Activated CD8-positive, alpha-beta memory T cell treated with anti-CD3 and anti-CD28 coated beads, Interleukin-2, amount 50 U/mL, for 1 hour (primary cell): ENCODE results near the gene HTR4.

Experiments
- DNase-seq: peaks from one replicate; pipeline ENCODE4 v3.0.0-alpha.2; 2020; ENCODE audit errors: extremely low read depth

The HTR4 gene

DNA sequence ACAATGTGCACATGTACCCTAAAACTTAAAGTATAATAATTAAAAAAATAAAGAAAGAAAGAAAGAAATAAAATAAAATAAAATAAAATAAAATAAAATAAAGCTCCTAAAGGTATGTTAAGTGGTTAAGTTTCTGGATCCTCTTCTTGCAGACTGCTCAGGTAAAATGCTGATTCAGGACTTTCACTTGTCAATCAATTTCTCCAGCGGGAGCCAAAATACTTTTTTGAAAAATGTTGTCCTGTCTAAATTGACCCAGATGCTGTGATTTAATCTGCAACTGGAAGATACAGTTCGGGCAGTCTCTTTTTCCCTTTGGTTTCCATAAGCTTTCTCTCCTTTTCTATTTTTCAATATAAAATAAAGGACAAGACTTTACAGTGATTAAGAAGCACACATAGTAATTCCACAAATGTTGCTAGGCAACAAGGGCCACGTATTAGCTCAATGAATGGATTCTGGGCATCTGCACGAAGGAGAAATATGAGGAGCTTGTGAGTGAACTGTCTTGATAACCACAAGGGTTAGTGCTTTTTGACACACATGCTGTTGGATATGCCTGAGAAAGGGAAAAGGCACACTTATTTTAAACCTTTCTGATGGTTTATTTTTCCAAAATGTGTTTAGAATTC, 38.6 kb downstream of the HTR4 start:
- no peak for DNase-seq

DNA sequence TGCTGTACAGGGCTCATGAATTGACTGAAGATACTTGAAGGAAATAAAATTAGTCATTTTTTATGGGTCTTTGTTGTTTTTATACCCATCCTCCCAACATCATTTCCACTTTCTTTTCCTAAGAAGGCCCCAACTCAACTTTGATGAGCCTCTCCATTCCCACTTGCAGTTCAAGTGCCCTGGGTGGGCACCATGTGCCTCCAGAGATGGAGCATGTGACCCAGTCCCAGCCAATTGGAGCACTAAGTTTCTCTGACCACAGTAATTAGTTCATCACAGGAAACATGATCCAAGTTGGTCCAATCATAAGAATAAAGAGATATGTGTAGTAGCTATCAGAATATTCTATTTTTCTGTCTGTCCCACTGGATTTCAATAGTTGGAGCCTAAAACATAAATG, 46.9 kb downstream of the HTR4 start:
- DNase-seq: no peak

DNA sequence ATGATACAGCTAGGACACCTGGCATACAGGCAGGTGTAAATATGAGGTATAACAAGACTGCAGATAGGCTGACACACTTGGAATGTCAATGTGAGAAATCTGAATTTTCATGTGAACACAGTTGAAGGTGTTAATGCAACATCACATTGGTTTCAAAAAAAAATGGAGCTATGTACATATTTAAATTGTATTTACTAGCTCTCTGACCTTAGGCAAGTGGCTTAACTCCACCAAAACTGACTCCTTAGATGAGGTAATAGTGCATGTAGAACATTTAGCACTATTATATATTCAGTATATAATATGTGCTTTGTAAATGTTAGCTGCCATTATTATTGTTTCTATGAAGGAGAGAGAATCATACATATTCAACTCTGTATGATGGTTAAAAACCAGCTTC, 48.0 kb downstream of the HTR4 start:
- no peak for DNase-seq

DNA sequence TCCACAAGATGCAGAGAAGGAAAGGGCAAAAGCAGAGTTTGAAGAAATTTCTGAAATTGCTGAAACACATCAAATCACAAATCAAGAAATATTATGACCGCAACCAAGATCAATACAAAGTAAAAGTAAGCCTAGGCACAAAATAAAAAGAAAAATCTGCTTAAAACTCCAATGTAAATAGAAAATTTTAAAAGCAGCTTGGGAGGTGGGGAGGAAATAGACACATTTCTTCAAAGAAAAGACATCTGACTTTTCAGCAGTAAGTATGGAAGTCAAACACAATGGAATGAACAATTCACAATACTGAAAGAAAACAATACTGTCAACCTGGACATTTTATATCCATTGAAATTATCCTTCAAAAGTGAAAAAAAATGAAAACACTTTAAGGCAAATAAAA, 55.1 kb downstream of the HTR4 start:
- no peak for DNase-seq

DNA sequence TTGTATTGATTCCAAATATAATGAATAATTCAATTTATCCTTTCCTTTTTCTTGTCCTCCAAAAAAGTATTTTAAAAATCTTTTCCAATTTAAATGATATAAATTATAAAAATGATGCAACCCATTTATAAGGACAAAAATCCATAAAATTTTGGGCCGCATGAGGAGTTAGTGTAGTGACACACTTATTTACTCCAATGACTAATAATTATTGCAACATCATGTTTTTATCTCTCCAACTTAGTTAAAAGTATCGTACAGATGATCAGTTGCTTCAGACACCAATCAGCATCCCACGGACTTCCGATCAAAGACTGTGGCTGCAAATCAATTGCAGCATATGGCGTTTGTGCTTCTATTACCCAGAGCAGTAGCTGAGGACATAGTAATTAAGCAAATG, 58.6 kb downstream of the HTR4 start:
- DNase-seq: no peak

DNA sequence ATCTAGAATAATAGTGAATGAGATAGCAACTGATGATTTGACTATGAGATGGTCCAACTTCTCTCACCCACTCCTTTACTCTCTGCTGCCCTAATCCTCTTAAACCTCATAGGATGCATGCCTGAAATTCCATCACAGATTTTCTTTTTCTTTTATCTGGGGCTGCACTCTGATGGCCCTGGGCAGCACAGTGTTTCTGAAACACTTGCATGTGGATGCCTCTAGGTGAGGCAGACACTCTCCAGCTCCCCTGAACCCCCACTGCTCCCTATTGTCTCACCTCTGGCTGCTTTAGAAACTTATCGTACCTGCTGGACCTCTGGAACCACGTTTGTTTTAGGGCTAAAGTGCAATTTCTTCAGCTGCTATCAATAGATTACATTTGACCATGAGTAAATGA, 67.5 kb downstream of the HTR4 start:
- no peak for DNase-seq

DNA sequence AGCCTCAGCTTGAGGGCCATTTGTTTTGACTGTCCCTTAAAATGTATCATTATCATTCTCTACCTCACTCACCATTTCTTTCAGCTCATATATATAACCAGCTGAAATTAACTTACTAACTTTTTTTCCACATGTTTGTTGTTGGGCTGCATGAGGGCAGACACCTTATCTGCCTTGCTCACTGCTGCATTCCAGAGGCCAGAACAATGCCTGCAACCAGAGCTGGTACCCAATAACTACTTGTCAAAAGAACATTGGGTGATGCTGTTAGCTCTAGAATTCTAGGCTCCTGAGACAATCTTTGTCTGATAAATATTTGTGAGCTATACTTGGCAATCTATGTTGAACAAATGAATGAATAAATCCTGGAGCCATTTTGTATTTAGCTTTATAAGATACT, 68.3 kb downstream of the HTR4 start:
- DNase-seq: no peak

DNA sequence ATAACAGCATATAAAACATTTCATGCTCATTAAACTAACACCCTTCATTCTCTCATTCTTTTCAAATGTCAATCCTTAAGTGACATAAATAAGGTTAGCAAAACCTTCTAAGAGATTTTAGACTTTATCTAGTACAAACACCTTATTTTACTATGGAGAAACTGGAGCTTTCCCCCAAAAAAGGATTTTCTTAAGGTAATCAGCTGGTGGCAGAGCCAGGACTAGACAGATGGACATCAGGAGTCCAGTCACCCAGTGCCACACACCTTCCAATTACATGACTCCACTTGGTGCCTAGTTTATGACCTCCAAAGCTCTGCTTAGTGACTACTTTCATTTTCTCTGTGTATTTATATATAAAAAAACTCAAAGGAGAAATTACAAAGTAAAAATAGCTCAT, 70.2 kb downstream of the HTR4 start:
- no peak for DNase-seq

DNA sequence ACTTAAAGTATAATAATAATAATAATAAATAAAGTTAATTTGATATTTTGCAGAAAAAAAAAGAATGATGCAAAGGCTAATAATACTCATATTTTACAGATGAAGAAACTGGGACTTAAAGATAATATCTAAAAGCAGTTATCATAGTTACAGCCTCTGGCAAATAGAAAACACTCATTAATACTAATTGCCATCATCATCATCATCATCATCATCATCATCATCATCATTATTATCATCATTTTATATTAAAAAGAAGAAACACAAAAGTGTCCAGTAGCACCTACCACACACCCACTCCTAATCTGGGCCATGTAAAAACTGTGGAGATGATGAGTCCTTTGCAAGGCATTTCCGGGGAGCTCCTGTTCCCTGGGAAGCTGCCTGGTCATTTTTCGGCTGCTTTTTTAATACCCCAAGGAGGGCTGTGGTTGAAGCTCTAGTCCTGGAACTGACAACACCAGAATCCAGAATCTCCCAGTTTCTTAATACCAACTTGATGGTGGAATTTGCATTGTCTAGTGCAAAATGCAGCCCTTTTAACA, 70.8 kb downstream of the HTR4 start:
- DNase-seq: no peak

DNA sequence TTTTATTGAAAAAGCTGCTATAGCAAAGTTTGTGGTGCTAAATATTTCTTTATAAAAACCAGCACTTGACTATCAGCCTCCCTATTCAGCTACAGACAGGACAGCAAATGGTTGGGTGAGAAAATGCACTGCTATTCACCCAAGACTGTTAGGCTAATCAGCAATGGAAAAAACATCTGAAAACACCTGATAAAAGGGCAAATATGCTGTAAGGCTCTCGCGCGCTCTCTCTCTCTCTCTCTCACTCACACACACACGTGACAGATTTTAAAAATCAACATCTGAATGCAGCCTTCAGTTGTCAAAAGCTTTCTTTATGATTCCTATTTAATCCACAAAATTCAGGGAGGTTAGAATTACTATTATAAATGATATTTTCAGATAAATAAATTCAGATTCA, 80.2 kb downstream of the HTR4 start:
- no peak for DNase-seq

DNA sequence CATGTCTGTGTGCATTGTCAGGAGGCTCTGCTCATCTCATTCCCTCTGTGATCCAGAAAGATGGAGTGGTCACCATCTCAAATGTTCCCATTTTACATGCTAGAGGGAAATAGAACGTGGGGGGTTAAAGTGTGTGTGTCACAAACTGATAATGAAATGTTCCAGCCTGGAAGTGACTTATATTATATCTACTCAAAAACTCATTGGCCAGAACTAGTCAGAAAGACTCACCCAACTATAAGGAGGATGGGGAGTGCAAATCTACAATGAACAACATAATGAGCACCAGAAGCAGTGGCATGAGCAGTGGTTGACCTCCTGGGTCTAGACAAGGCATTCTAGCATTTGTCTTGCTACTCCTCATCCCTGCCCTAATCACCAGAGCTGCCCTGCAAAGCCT, 81.0 kb downstream of the HTR4 start:
- DNase-seq: no peak

DNA sequence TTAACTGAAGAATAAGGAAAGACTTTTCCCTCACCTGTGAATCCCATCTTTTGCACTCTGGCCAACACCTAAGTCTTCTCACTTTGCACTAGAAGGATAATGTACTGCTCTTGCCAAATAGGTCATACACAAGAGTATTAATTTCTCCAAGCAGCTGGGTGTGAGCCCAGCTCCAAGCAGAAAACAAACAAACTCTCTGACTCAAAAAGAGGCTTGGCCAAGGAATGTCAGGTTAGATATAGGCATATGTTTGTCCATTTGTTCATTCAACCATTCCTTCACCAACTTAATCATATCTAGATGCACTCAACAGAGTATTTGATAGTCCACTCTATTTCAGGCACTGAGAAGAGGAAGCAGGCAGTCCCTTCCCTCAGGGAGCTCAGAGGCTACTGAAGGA, 84.4 kb downstream of the HTR4 start:
- DNase-seq: no peak

DNA sequence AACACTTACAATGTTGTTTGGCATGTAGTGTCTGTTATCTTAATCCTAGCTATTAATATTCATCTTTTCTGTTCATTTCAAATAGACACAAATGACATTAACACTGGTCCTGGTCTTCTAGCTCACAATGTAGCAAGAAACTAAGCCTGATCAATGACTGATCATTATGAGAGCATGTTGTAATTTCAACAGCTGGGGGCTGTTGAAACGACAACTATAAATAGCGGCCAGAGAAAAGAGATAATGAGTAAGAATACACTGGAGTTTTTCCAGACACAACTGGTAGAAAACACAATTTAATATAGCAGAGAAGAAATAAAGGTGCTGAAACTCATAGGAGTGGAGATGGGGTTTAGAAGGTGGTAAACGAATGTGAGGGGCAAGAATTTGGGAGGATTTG, 89.2 kb downstream of the HTR4 start:
- no peak for DNase-seq

DNA sequence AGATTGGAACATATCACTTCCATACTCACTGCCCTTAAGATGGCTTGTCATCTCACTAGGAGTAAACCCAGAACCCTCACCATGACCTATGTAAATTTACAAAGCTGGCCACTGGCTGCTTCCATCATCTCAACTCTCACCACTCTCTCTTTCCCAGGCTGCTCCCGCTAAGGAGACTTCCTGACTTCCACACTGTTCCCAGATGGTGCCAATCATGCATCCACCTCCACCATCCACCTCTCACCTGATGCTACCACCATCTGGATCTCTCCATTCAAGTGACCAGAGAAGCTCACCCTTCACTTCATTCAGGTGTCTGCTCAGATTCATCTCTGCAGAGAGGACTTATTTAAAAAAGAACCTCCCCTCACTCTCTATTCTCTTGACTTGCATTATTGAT, 91.3 kb downstream of the HTR4 start:
- no peak for DNase-seq

DNA sequence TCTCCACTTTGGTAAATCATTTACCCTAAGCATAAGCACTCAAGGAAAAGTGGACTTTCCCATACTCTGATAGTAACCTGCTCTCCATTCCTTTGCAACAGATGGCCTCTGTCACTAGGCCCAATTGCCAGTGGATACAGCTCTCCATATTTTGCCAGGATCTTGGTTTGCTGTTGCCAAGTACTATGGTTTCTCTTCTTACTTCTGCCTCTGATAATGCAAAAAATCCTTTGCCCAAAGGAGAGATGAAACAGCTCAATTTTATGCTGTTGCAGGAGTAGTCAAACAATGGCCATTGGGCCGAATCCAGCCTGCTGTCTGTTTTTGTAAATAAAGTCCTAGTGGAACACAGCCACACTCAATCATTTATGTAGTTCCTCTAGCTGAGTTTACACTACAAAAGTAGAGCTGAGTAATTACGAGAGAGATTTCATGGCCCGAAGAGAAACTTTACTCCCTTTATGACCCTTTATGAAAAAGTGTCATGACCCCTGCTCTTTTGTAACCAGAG, 92.5 kb downstream of the HTR4 start:
- DNase-seq: no peak

DNA sequence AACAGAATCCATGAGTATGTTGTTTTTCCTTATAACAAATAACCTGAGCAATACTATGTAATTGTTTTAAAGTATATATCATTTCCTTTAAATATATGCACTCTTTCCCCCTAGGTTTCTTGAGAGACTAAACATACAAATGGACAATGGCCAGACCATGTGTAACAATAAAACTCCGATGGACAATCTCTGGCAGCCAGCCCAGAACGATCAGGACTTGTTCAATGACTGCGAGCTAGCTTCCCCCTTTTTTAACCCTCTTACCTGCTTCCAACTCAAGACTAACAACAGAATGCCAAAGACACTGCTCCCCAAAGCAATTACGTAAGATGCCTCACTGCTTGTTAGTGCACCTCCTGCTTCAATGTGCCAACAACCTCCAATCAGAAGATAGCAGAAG, 94.9 kb downstream of the HTR4 start:
- DNase-seq: no peak

DNA sequence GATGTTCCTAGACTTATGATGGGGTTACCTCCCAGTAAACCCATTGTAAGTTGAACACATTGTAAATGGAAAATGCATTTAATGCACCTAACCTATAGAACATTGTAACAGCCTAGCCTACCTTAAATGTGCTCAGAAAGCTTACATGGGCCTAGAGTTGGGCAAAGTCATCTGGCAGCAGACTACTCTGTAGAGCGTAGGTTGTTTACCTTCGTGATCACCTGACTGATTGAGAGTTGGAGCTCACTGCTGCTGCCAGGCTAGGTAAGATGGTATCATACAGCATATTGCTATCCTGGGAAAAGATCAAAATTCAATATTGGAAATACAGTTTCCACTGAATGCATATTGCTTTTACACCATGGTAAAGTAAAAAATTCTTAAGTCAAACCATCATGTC, 95.4 kb downstream of the HTR4 start:
- DNase-seq: no peak

DNA sequence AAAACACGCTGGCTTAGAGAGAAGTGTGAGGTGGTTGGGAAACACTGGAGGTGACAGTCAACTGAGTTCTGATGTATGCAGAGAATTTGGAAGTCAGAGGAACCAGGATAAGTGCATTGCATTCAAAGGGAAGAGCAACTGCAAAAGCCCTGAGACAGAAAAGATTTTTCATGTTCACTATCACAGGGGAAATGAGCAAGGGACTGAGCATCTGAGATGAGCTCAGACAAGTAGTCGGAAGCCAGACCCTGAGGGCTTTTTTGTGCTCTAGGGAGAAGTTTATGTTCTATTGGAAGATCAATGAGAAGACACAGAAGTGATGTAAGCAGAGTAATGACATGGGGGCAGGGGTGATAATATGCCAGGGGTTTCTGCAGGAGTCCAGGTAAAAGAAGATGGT, 97.5 kb downstream of the HTR4 start:
- DNase-seq: no peak

DNA sequence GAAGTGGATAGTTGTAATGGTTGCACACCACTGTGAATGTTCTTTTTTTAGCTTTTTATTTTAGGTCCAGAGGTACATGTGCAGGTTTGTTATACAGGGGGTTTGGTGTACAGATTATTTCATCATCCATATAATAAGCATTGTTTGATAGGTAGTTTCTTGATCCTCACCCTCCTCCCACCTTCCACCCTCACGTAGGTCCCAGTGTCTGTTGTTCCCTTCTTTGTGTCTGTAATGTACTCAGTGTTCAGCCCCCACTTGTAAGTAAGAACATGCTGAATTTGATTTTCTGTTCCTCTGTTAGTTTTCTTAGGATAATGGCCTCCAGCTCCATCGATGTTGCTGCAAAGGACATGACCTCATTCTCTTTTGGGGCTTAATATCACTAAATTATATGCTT, 99.7 kb downstream of the HTR4 start:
- no peak for DNase-seq

DNA sequence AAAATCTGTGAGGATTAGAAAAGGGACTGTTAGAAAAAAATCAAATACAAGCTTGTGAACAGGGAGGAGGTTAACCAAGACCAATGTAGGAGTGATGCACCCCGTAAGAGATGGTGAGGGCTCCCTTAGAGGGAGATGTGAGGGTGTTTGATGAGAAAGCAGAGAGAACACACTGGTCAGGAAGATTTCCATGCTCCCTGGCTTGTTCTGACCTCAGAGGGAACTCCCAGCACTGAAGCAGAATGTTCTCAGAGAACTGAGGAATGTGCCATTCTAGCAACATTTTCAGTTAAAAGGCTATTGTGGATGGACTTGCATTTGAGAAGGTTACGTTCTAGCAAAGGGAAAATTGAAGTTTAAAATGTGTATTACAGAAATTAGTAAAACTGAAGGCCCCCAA, 110.6 kb downstream of the HTR4 start:
- DNase-seq: no peak

DNA sequence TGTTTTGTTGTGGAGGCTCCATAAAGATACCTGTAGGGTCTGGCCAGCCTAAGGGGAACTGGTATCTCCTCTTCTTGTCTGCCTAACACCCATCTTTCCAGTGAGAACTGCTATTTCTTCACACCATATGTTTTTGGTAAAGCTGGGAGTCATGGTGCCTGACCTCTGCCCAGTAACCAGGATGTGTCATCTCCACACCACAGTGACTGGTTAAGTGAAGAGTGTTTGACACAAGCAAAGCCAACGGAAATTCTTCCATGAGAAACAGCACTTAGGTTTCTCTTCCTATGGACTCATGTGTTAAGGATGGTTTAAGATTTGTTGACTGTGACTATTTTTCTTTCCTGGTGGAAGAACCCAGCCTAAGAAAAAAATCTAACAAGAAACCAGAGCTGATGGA, 111.5 kb downstream of the HTR4 start:
- DNase-seq: no peak

DNA sequence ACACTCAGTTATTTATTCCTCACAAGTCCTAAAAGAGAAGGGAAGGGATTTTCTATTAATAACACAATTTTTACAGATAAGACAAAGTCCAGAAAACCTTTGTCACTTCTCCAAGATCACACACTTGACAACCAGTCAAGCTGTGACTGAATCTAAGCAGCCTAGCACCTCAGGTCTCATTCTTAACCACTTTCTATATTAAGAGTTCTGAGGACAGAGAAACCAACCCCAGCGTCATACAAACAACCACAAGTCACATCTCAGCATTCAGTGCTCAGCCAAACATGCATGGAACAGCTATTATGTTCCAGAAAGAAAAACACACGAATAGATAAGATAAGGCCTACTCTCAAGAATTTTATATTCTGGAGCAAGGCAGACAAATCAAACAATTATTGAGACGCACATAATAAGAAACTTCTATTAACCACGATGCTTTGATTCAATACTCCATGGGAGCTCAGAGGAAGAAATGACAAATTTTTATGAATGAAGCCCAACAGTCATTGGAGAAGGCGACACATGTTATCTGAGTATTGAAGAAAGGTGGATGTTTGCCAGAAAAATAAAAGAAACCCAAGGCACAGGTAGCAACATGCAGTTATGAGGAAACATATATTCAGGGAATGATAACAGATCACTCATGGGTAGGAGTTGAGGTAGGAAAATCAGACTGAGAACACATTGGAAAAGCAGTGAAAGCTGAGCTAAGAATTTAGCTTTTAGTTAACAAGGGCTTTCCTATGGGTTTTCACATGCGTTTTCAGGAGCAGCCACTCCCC, 113.1 kb downstream of the HTR4 start:
- no peak for DNase-seq

DNA sequence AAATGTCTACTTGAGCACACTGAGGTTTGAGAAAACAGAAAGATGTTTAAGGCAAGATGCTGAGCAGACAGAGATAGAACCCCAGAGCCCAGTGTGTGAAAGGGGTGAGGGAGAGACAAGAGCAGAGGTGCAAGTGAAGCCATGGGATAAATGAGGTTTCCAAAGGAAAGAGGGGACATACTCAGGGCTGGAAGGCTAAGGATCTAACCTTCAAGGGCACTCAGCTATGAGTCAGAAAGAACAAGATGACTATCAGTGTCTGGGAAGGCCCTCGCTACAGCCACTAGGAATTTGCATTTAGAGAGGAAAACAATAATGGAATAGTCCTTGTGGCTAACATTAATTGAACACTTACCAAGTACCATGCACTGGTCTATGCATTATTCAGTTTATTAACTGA, 113.7 kb downstream of the HTR4 start:
- DNase-seq: no peak
